GM03348 (cell line): Measurements from ENCODE around the gene CLPX.
"Not testable (repeated sequence)": the region's sequence is repeated elsewhere in the genome, so short reads cannot be mapped to it uniquely, and the experiment has no call there.

Experiments
- DNase-seq: peaks from one replicate; pipeline ENCODE4 v3.0.0; 2012; ENCODE audit warnings: low spot score

The CLPX gene

DNA sequence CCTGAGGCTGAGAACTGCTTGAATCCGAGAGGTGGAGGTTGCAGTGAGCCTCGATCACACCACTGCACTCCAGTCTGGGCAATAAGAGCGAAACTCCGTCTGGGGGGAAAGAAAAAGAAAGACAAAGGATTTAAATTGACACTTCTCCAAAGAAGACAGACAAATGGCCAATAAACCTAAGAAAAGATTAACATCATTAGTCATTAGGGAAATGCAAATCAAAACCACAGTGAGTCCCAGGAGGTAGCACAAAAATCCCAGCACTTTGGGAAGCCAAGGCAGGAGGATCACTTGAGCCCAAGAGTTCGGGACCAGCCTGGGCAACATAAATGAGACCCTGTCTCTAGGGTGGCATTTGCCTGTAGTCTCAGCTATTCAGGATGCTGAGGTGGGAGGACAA, 12.6 kb downstream of the CLPX start:
- DNase-seq = no peak

DNA sequence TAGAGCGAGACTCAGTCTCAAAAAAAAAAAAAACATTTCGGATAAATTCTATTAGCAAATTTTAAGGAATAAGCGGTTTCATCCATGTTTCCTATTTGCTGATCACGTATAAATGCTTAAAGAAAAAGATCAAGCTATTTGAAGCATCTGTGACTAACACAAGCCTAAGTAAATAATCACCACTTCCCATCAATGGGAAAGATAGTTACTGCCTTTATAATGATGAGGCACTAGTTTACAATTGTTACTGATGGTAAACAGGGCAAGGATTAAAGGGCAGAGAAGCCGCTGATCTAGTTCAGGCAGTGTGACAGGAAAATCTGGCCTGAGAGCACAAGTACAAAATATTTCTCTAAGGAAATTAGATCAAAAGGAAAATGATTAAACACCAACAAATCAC, 13.7 kb downstream of the CLPX start:
- DNase-seq = no peak

DNA sequence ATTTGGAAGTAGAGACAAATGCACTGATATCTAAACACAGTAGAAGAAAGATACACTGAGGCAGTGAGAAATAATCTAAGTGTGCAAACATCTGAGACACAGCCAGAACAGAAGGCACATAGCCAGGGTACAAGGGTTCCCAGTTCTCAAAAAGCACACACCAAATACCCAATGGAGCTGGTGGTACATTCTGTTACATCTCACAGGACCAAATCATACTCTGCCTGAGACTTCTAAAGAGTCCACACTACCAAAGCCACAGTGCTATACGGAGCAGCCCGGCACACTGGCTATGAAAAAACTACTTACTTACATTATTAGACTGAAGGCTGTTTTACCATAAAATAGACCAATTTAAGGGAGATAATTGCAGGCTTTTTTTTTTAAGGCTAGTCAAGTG, 19.3 kb downstream of the CLPX start:
- DNase-seq = no peak

DNA sequence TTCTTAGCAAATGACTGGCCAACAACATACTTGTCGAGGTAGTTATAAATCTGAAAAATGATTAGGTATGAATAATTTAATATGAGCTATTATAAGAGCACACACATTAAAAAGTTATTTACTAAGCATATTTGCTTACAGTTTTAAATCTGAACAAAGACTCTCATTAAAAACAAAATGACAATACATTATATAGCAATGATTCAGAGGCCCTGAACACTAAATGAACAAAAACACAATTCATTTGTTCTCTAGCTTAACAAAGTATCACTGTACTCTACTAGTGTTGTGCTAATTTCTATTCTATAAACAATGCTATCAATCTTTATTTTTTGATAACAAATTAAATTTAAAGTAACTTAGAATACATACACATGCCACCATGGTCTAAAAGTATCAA, 21.0 kb downstream of the CLPX start:
- no peak for DNase-seq

DNA sequence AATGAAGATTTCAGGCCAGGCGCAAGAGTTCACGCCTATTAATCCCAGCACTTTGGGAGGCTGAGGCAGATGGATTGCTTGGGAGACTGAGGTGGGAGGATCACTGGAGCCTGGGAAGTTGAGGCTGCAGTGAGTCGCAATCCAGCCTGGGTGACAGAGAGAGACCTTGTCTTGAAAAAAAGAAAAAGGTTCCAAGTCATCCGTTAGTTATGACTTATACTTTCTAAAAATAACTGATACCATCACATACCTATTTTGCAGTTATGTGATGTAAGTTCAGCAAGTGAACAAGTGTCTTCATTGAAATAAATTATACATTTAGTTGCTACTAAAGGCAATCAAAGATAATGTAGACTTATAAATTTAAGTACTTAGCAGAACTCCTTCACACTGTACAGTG, 22.1 kb downstream of the CLPX start:
- no peak for DNase-seq

DNA sequence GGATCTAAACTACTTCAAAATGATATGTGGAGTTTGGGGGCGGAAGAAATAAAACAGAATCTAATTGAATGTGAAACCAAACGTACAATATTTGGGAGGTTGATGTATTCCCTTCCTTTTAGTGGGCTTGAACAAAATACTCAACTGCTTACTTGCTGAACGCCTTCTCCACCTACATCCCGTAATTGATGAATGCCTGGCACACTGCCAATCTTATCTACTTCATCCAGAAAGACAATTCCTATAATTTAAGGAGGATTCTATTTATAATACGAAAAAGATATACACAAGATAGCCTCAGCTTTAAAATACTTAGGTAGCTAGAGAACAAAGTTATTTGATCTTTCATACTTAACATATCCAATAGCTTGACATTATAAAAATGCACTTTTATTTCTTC, 28.4 kb downstream of the CLPX start:
- DNase-seq = no peak

DNA sequence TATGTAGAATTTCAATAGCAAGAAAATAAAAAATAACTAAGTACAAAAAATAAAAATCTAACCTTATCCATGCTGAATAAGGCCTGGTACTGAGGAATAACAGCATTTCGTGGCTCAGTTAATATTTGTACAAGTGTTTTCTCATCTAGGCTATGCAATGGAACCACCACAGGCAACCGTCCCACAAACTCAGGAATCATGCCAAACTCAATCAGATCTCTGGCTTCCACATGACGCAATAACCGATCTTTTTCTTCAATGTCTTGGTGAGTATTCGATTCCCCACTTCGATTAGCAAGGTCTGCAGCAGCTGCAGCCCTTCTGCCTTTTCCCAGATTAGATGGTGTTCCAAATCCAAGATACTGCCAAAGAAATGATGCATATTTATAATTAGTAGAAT, 30.4 kb downstream of the CLPX start:
- DNase-seq = no peak

DNA sequence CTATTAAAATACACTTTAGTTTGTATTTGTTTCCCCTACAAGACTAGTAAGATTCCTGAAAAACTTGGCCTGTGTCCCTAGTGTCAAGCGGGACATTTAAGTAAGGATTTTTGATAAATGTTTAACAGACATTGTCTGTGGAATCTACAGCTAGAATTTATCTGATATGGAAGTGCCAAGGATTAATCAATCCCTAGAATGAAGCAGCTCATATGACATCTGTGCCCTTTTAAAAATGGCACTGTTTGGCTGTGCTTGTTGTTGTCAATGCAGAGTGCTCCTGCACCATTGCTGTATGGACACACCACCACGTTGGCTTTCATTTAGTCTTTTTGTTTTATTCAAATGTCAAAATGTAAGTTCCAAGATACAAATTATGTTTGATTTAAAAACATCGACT, 37.2 kb downstream of the CLPX start:
- no peak for DNase-seq

DNA sequence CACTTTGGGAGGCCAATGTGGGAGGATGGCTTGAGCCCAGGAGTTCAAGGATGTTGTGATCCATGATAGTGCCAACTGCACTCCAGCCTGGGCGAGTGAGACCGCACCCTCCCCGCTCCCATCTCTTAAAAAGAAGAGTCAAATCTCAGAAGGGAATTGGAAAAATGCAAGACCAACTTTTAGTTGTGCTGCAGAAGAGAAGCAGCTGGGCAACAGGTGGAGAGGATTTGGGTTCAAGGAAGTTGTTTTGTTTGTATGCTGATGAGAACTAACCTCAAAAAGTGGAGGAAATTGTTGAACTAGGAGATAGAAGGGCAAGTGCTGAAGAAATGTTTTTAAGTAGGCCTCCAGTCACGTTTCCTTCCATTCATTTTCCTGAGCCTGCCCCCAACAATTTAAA, 38.7 kb downstream of the CLPX start:
- DNase-seq = no peak

DNA sequence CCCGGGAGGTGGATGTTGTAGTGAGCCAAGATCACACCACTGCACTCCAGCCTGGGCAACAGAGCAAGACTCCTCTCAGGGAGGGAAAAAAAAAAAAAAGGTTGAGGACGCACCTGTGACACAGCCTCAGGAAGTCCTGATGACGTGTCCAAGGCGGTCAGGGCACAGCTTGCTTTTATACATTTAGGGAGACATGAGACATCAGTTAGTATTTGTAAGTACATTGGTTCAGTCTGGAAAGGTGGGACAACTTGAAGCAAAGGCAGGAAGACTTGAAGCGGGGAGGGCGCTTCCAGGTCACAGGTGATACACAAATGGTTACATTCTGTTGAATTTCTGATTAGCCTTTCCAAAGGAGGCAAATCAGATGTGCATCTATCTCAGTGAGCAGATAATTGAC, 46.5 kb downstream of the CLPX start:
- not testable (repeated sequence) for DNase-seq

DNA sequence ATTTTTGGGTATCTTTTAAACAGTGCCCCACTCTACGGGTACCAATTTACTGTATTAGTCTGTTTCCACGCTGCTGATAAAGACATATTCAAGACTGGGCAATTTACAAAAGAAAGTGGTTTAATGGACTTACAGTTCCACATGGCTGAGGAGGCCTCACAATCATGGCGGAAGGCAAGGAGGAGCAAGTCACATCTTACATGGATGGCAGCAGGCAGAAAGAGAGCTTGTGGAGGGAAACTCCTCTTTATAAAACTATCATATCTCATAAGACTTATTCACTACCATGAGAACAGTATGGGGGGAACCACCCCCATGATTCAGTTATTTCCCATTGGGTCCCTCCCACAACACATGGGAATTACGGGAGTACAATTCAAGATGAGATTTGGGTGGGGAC, 47.2 kb downstream of the CLPX start:
- DNase-seq = not testable (repeated sequence)

DNA sequence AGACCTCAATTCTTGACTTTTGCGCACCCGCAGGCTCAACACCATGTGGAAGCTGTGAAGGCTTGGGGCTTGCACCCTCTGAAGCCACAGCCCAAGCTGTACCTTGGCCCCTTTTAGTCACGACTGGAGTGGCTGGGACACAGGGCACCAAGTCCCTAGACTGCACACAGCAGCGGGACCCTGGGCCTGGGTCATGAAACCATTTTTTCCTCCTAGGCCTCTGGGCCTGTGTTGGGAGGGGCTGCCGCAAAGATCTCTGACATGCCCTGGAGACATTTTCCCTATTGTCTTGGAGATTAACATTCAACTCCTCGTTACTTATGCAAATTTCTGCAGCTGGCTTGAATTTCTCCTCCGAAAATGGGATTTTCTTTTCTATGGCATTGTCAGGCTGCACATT, 48.1 kb downstream of the CLPX start:
- DNase-seq = not testable (repeated sequence)

DNA sequence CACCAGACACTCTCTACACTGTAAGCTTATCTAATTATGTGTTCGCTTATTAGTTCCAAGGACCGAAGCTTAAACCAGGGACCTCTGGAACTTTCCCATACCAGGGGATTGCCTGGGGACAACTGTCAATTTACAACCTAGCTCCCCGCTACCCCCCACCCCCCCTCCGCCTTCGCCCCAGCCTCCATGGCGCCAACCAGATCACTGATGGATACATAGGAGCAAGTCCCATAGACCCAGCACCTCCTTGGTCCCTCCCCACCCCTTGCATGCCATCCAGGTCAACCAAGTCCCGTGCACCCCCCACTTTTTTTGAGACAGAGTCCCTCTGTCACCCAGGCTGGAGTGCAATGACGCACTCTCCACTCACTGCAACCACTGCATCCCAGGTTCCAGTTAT, 50.6 kb downstream of the CLPX start:
- no peak for DNase-seq

DNA sequence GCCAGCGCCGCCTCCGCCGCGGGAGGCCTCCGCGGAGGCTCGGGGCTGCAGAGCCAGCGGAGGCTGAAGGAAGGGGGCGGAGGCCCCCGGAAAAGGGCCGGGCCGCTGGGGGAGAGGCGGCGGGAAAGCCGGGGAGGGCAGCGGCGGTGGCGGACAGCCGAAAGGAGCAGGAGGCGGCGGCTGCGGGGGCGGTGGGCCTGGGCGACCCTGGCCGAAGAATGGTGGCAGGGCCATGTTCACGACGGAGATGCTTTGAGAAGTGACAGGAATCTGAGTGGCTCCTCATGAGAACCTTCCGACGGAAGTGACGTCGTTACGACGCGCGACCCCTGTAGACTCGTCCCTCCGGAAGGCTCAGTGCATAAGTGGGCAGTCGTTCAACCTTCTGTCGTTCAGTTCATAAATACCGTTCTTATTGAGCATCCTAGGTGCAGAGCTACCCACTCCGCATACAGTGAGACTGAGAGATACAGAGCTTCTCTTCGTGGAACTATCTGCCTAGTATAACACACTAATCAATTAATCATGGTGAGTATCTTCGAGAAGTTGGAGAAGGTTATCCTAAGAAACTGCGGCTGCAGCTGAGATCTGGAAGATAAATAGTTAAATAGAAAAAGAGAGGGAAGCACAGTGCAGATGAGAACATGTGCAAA, 51.5 kb downstream of the CLPX start, which contains the start of gene PDCD7:
TSS of gene PDCD7 (minus strand) at position 261 of the 653 bp plus-strand sequence. CDS start at position 234, 27 bp downstream.
- DNase-seq = peak; percentile 92

DNA sequence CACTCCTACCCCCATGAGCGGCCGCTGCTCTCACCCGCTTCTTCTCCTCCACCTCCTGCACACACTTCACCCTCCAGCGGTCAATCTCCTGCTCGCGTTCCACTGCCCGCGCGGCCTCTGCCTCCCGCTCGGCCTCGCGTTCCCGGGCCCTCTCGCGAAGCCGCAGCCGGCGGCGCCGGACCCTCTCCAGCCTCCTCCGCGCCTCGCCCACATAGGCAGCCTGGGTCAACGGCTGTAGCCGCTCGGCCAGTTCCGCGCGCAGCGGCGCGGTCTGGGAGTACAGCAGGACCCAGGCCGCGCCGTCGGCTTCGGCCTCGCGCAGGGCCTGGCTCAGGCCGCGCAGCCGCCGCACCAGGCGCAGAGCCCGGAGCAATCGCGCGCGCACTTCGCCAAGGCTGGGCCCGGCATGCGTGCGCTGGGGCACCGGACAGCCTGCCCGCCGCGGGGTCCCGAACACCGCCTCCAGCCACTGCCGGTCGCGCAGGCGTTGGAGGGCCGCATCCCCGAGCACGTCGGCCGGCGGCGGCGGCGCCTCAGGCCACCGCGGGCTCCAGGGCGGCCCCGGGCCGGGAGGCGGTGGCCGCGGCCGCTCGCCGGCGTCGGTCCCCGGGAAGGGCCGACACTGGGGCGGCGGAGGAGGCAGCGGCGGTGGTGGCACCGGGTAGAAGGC, 52.1 kb downstream of the CLPX start:
- DNase-seq = peak; percentile 79

DNA sequence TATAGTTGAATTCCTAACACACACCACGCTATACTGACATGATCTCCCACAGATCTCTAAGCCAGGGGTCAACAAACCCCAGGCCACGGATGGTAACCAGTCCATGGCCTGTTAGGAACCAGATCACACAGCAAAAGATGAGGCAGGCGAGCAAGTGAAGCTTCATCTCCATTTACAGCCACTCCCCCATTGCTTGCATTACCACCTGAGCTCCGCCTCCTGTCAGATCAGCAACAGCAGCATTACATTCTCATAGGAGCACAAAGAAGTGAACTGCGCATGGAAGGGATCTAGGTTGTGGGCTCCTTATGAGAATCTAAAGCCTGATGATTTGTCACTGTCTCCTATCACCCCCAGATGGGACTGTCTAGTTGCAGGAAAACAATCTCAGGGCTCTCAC, 54.2 kb downstream of the CLPX start:
- no peak for DNase-seq

DNA sequence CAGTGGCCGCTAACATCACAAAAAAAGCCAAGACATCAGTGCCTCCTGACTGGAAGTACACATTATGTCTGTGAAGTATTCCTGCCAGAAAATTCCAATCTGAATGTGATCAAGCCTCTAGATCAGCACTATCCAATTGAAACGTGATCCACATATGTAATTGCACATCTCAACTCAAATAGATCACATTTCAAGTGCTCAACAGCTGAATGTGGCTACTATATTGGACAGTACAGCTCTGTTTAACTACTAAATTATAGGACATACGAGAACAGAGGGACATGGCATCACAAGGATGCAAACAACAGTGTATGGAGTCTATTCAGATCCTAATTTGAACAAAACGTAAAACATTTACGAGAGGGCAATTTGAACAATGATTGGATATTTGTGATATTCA, 69.6 kb downstream of the CLPX start:
- DNase-seq = no peak

DNA sequence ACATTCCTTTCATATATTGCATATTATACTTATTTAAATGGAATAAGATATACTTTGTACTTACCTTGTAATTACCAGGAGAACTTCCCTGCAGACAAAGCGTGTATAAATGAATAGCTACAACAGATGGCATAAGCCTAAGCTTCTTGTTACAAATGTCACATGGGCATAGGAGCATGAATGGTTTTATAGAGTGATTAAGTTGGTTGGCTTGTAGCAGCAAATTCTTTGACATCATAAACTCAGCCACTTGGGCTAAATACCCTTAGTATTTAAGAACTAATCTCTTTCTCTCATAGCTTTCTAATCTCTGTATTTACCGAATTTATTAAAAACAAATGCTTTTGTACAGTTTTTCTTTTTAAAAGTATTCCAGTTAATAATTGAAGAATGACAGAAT, 70.1 kb downstream of the CLPX start, which contains the start of gene UBAP1L:
TSS of gene UBAP1L (minus strand) at position 115 of the 400 bp plus-strand sequence. CDS start 8,985 bp downstream, outside the sequence.
- no peak for DNase-seq

DNA sequence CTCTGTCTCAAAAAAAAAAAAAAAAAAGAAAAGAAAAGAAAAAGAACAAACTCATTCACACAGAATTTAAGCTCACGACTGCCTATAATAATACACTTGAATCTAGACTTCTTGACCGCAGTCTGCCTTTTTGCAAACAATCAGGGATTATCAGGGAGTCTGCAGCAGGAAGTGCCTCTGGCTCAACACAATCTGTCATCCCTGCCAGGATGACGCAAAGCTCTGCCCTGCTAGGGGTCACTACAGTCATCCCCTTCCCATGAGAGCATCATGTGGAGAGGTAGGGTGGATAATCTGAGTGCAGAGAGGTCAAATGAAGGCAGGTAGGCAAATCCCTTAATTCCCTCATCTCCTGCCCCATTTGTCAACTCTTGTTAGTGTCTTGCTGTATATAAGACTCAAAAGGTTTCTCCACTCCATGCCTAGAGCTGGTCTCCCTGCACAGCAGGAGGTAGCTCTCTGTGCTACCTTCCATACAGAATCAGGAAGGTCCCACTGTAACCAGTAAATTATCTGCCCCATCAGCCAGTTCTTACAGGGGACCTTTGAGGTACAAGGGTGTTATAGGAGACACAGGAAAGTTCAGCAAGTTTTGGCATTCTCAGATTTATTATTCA, 74.4 kb downstream of the CLPX start:
- no peak for DNase-seq

DNA sequence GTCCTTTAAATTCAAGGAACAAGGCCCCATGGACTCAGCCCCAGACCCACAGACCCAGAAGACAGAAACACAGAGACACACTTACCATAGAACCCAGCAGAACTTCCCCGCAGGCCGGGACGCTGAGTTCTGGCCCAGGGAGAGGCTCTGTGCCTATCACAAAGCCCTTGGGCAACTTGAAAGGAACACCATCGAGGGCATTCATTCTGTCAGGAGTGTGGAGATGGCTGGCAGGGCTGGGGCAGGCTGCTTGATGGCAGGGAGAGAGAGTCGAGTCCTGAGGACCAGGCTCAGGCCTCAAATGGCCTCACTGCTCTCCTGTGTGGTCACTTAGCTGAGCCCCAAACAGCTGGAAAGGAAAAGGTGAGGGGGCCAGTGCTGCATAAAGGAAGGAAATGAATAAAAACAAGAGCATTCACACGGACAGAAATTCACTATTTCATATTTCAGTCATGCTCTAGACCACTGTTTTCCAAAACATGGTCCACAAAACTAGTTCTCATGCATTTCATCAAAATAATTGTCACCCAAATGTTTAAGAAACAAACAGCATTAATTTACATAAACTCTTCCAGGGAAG, 79.0 kb downstream of the CLPX start:
- DNase-seq = no peak

DNA sequence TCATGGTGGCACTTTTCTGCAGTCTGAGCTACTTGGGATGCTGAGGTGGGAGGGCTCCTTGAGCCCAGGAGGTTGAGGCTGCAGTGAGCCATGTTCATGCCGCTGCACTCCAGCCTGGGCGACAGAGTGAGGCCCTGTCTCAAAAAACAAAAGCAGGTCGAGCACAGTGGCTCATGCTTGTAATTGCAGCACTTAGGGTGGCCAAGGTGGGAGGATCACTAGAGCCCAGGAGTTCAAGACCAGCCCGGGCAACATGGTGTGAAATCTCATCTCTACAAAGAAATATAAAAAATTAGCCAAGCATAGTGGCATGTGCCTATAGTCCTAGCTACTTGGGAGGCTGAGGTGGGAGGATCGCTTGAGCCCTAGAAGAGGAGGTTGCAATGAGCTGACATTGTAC, 80.1 kb downstream of the CLPX start:
- no peak for DNase-seq

DNA sequence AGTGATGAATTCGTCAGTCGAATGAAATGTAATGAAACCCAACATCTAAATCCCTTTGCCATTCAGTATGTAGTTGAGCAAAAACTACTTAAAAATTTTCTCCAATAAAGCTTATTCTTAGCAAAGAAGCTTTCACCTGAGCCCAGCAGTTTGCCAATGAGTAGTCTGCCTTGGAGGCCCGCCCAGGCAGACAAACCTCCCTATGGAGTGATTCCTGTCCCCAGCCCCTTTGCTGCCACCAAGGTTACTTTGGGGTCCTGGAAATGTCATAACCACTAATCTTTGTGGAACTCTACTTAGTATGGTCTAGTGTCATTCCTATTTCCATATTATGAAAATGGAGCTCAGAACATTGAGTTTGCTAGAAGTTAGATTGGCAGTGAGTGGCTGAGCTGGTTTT, 82.2 kb downstream of the CLPX start:
- no peak for DNase-seq
